ENCODE results near the gene TSPYL4. TPM values are rescaled to one million over a fixed set of nuclear protein-coding genes. Genes with fewer than 3 reads are reported as not detected.

TSPYL4 gene
- total RNA-seq, 1 donor from 2014 or later: 2.1 TPM

GRCh38 chr6:116279232-116280160 is 25.6 kb upstream of the TSPYL4 start, which contains the start of gene TSPYL1:
TSS of gene TSPYL1 (minus strand) at chr6:116279930. CDS start at chr6:116279830, 100 bp downstream.
- FAIRE-seq: no peak
- no peak for TF ChIP-seq CTCF (IDR thresholded peaks at IDR 0.05; ENCODE audit: insufficient read depth, low read length, severe bottlenecking)
- peak; percentile 93 for DNase-seq (ENCODE audit: low read depth)
- peak within 1 kb of the TSS; percentile 76 for H3K4me3 ChIP-seq (ENCODE audit: low read depth, low read length)
- H3K27me3 ChIP-seq (ENCODE audit: control insufficient read depth, insufficient read depth, low read length): no peaks in the 10 kb centered on the region
- H3K36me3 ChIP-seq (ENCODE audit: control insufficient read depth, insufficient read depth, low read length): peaks cover 3% of the 10 kb centered on the region

- H3K4me3 ChIP-seq (ENCODE audit: low read depth, low read length): peak overlapping the region; percentile 76
- no peaks in the 10 kb centered on the region for H3K27me3 ChIP-seq (ENCODE audit: control insufficient read depth, insufficient read depth, low read length)
- DNase-seq (ENCODE audit: low read depth): peak; percentile 24
- no peak for FAIRE-seq
- H3K36me3 ChIP-seq (ENCODE audit: control insufficient read depth, insufficient read depth, low read length): peaks cover 4% of the 10 kb centered on the region
- TF ChIP-seq CTCF (IDR thresholded peaks at IDR 0.05; ENCODE audit: insufficient read depth, low read length, severe bottlenecking): no peak
These were observed 25.0 kb upstream of the TSPYL4 start for GRCh38 chr6:116278854-116279231.

- no peak for TF ChIP-seq CTCF (IDR thresholded peaks at IDR 0.05; ENCODE audit: insufficient read depth, low read length, severe bottlenecking)
- Histone ChIP-seq H3K36me3 (ENCODE audit: control insufficient read depth, insufficient read depth, low read length) (peaks cover 4% of the 10 kb centered on the region), H3K27me3 (ENCODE audit: control insufficient read depth, insufficient read depth, low read length) (no peaks in the 10 kb centered on the region), H3K4me3 (ENCODE audit: low read depth, low read length) (peak overlapping the region; percentile 76)
- no peak for FAIRE-seq
- DNase-seq (ENCODE audit: low read depth): no peak
These were observed 24.6 kb upstream of the TSPYL4 start for GRCh38 chr6:116278481-116278829.

GRCh38 chr6:116277124-116277523 is 23.2 kb upstream of the TSPYL4 start:
- Histone ChIP-seq H3K27me3 (ENCODE audit: control insufficient read depth, insufficient read depth, low read length) (no peaks in the 10 kb centered on the region), H3K36me3 (ENCODE audit: control insufficient read depth, insufficient read depth, low read length) (peaks cover 4% of the 10 kb centered on the region), H3K4me3 (ENCODE audit: low read depth, low read length) (peak overlapping the region; percentile 76)
- peak; percentile 15 for DNase-seq (ENCODE audit: low read depth)
- FAIRE-seq: no peak
- TF ChIP-seq CTCF (IDR thresholded peaks at IDR 0.05; ENCODE audit: insufficient read depth, low read length, severe bottlenecking): no peak

GRCh38 chr6:116271149-116271708 is 17.4 kb upstream of the TSPYL4 start:
- no peak overlapping the region for H3K4me3 ChIP-seq (ENCODE audit: low read depth, low read length)

More at GRCh38 chr6:116271149-116271708, 17.4 kb upstream of the TSPYL4 start:
- no peak for TF ChIP-seq CTCF (IDR thresholded peaks at IDR 0.05; ENCODE audit: insufficient read depth, low read length, severe bottlenecking)
- Histone ChIP-seq H3K36me3 (ENCODE audit: control insufficient read depth, insufficient read depth, low read length) (peaks cover 1% of the 10 kb centered on the region), H3K27me3 (ENCODE audit: control insufficient read depth, insufficient read depth, low read length) (no peaks in the 10 kb centered on the region)
- FAIRE-seq: no peak
- no peak for DNase-seq (ENCODE audit: low read depth)
